ENCODE results near the gene TAF3.

DNA sequence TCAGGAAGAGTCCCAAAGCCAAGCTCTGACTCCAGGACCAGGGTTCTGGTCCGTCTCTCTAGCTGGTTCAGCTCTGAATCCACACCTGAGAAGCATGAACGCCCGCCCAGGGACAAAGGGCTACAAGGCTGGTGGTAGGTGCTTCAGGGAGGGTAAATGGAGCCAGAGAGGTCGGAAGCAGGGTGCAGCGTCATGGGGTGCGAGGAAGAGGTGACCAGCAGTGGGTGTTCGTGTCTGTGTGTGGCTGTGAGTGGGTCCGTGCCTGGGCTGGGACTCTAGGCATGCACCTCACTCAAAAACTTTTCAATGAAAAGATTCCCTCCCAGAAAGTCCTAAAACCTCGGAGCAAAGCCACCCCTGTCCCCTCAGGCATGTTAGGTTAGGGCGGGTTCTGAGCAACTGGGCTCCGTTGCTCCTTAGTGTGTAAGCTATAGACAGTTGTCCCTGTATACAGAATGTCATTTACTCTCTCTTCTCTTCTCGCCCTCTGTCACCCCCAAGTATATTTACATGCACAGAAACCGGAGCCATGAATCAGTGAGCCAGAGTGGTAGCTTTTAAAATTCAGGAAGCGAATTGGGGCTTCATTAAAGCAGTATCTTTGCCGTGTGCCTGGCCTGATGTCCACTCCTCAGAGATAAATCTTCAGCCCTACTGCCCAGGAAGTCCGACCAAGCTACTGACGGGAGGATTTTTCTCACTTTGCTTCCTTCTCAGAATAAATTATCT is 223.9 kb downstream of the TAF3 start:
- TF ChIP-seq, protein P1, sequence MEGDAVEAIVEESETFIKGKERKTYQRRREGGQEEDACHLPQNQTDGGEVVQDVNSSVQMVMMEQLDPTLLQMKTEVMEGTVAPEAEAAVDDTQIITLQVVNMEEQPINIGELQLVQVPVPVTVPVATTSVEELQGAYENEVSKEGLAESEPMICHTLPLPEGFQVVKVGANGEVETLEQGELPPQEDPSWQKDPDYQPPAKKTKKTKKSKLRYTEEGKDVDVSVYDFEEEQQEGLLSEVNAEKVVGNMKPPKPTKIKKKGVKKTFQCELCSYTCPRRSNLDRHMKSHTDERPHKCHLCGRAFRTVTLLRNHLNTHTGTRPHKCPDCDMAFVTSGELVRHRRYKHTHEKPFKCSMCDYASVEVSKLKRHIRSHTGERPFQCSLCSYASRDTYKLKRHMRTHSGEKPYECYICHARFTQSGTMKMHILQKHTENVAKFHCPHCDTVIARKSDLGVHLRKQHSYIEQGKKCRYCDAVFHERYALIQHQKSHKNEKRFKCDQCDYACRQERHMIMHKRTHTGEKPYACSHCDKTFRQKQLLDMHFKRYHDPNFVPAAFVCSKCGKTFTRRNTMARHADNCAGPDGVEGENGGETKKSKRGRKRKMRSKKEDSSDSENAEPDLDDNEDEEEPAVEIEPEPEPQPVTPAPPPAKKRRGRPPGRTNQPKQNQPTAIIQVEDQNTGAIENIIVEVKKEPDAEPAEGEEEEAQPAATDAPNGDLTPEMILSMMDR (IDR thresholded peaks at IDR 0.05), result no peak
- TF ChIP-seq EZH2 (IDR thresholded peaks at IDR 0.05), result peak; percentile 57
- peak; percentile 21 for TF ChIP-seq EZH2phosphoT487 (IDR thresholded peaks at IDR 0.05)

All from neural progenitor cell (in vitro differentiated cells).